Hematopoietic multipotent progenitor cell treated with erythropoietin and hydrocortisone succinate and interleukin-3 and kit ligand, for 4 days (in vitro differentiated cells): ENCODE measurements around the gene FUOM.

ENCODE experiments used
- DNase-seq: peaks from one replicate; pipeline ENCODE4 v3.0.0-alpha.2; 2015

FUOM gene

GRCh38 chr10:133366130-133366478 lies 8.3 kb upstream of the FUOM start:
- DNase-seq = no peak

- no peak for DNase-seq
These were observed 7.8 kb upstream of the FUOM start for GRCh38 chr10:133365461-133366129.

GRCh38 chr10:133364645-133365431 lies 7.0 kb upstream of the FUOM start:
- no peak for DNase-seq

- DNase-seq = no peak
These were observed 5.0 kb upstream of the FUOM start for GRCh38 chr10:133362846-133363245.

GRCh38 chr10:133361773-133362441 lies 4.1 kb upstream of the FUOM start:
- DNase-seq = no peak

GRCh38 chr10:133361227-133361626 lies 3.4 kb upstream of the FUOM start:
- no peak for DNase-seq

- peak; percentile 45 for DNase-seq
These were observed 2.3 kb upstream of the FUOM start for GRCh38 chr10:133359972-133360610.

GRCh38 chr10:133359554-133359971 lies 1.7 kb upstream of the FUOM start:
- peak; percentile 43 for DNase-seq

- no peak for DNase-seq
These were observed 1.1 kb upstream of the FUOM start for GRCh38 chr10:133358925-133359310.

GRCh38 chr10:133358162-133358924 lies 524 bp upstream of the FUOM start:
- no peak for DNase-seq

GRCh38 chr10:133356549-133357284 lies 1.1 kb downstream of the FUOM start:
- no peak for DNase-seq

- DNase-seq = no peak
These were observed 1.8 kb downstream of the FUOM start for GRCh38 chr10:133355991-133356390.

- no peak for DNase-seq
These were observed 2.6 kb downstream of the FUOM start for GRCh38 chr10:133355266-133355665.

- DNase-seq = no peak
These were observed 3.1 kb downstream of the FUOM start for GRCh38 chr10:133354672-133355240.

GRCh38 chr10:133353988-133354605 lies 3.7 kb downstream of the FUOM start:
- DNase-seq = no peak

GRCh38 chr10:133353202-133353959 lies 4.4 kb downstream of the FUOM start:
- no peak for DNase-seq

- DNase-seq = no peak
These were observed 6.2 kb downstream of the FUOM start for GRCh38 chr10:133351408-133352318.

- DNase-seq = no peak
These were observed 6.9 kb downstream of the FUOM start for GRCh38 chr10:133350950-133351329.

GRCh38 chr10:133350283-133350949 lies 7.4 kb downstream of the FUOM start:
- DNase-seq = no peak
